HG03565 (cell line): ENCODE data around the gene KCNMA1.
"Not testable (repeated sequence)": the region's sequence is repeated elsewhere in the genome, so short reads cannot be mapped to it uniquely, and the experiment has no call there.

Experiments used
- ATAC-seq: cut with Tn5 transposase; IDR thresholded peaks from one replicate; pipeline ENCODE4 v1.9.1; 2021; ENCODE audit warnings: mild to moderate bottlenecking, moderate library complexity; ENCODE audit not compliant: unreplicated experiment

KCNMA1 gene

GRCh38 chr10:77405771-77406241, 231.8 kb downstream of the KCNMA1 start:
- ATAC-seq, result no peak

- no peak for ATAC-seq
These were observed 232.8 kb downstream of the KCNMA1 start for GRCh38 chr10:77404810-77405209.

GRCh38 chr10:77403761-77404160, 233.8 kb downstream of the KCNMA1 start:
- no peak for ATAC-seq

- no peak for ATAC-seq
These were observed 235.9 kb downstream of the KCNMA1 start for GRCh38 chr10:77401683-77402082.

- ATAC-seq, result no peak
These were observed 237.6 kb downstream of the KCNMA1 start for GRCh38 chr10:77400033-77400432.

- no peak for ATAC-seq
These were observed 238.4 kb downstream of the KCNMA1 start for GRCh38 chr10:77398986-77399755.

GRCh38 chr10:77398558-77398957, 239.1 kb downstream of the KCNMA1 start:
- no peak for ATAC-seq

GRCh38 chr10:77397103-77397502, 240.5 kb downstream of the KCNMA1 start:
- ATAC-seq, result no peak

GRCh38 chr10:77396290-77396689, 241.3 kb downstream of the KCNMA1 start:
- ATAC-seq, result no peak

- ATAC-seq, result no peak
These were observed 243.6 kb downstream of the KCNMA1 start for GRCh38 chr10:77393821-77394501.

GRCh38 chr10:77393411-77393810, 244.2 kb downstream of the KCNMA1 start:
- no peak for ATAC-seq

GRCh38 chr10:77392851-77393250, 244.8 kb downstream of the KCNMA1 start:
- no peak for ATAC-seq

GRCh38 chr10:77392236-77392721, 245.3 kb downstream of the KCNMA1 start:
- ATAC-seq, result no peak

GRCh38 chr10:77391605-77392235, 245.9 kb downstream of the KCNMA1 start:
- ATAC-seq, result no peak

- ATAC-seq, result no peak
These were observed 247.1 kb downstream of the KCNMA1 start for GRCh38 chr10:77390481-77390891.

GRCh38 chr10:77388571-77389100, 249.0 kb downstream of the KCNMA1 start:
- no peak for ATAC-seq

GRCh38 chr10:77387701-77388100, 249.9 kb downstream of the KCNMA1 start:
- ATAC-seq, result not testable (repeated sequence)

- no peak for ATAC-seq
These were observed 250.4 kb downstream of the KCNMA1 start for GRCh38 chr10:77387247-77387646.

GRCh38 chr10:77386838-77387237, 250.8 kb downstream of the KCNMA1 start:
- no peak for ATAC-seq

- ATAC-seq, result no peak
These were observed 251.2 kb downstream of the KCNMA1 start for GRCh38 chr10:77386365-77386764.

GRCh38 chr10:77385315-77385714, 252.3 kb downstream of the KCNMA1 start:
- ATAC-seq, result no peak
